Hematopoietic multipotent progenitor cell (in vitro differentiated cells): ENCODE data around the gene PLXNC1. TPM values are rescaled to one million over a fixed set of nuclear protein-coding genes. Genes with fewer than 3 reads are reported as not detected.
A peak's percentile ranks its signal among the peaks of the same experiment; 100 is the strongest.

Experiments
- DNase-seq, 3 donors: peaks; one replicate each; pipeline ENCODE4 v3.0.0-alpha.2; 2011 to 2015; ENCODE audit warnings: low read depth in 2 of 3, low spot score in 2 of 3
- total RNA-seq: library from RNA; depleted of rRNA; stranded (reverse); fragments of >200 nt; gene quantifications from one replicate; pipeline ENCODE4 v1.2.3, GENCODE V29; 2012

Gene PLXNC1
- total RNA-seq, 1 donor = 49.8 TPM

- DNase-seq = no peak
These were observed 8.8 kb downstream of the PLXNC1 start for GRCh38 chr12:94157181-94157580.

GRCh38 chr12:94157981-94158411 is 9.6 kb downstream of the PLXNC1 start:
- peak in 1 of 3 donors; percentile 71 for DNase-seq

- DNase-seq = no peak
These were observed 10.3 kb downstream of the PLXNC1 start for GRCh38 chr12:94158666-94159065.

GRCh38 chr12:94162108-94162507 is 13.7 kb downstream of the PLXNC1 start:
- no peak for DNase-seq

- no peak for DNase-seq
These were observed 15.5 kb downstream of the PLXNC1 start for GRCh38 chr12:94163850-94164249.

GRCh38 chr12:94165138-94165537 is 16.8 kb downstream of the PLXNC1 start:
- DNase-seq = no peak

- DNase-seq = no peak
These were observed 17.4 kb downstream of the PLXNC1 start for GRCh38 chr12:94165670-94166364.

GRCh38 chr12:94167071-94167755 is 18.8 kb downstream of the PLXNC1 start:
- DNase-seq = no peak

GRCh38 chr12:94167756-94168416 is 19.5 kb downstream of the PLXNC1 start:
- no peak for DNase-seq

GRCh38 chr12:94169495-94169894 is 21.1 kb downstream of the PLXNC1 start:
- DNase-seq = no peak

GRCh38 chr12:94169966-94170689 is 21.8 kb downstream of the PLXNC1 start:
- DNase-seq = no peak

GRCh38 chr12:94170690-94171594 is 22.6 kb downstream of the PLXNC1 start:
- DNase-seq = no peak

- no peak for DNase-seq
These were observed 23.2 kb downstream of the PLXNC1 start for GRCh38 chr12:94171595-94171930.

- peak in 2 of 3 donors; percentile 60 to 75 for DNase-seq
These were observed 23.7 kb downstream of the PLXNC1 start for GRCh38 chr12:94172031-94172430.

GRCh38 chr12:94172973-94173372 is 24.6 kb downstream of the PLXNC1 start:
- peak in 2 of 3 donors; percentile 47 to 54 for DNase-seq

GRCh38 chr12:94173660-94174265 is 25.4 kb downstream of the PLXNC1 start:
- peak in 2 of 3 donors; percentile 57 to 65 for DNase-seq

GRCh38 chr12:94174576-94174975 is 26.2 kb downstream of the PLXNC1 start:
- peak in 2 of 3 donors; percentile 83 to 92 for DNase-seq

- DNase-seq = peak in 2 of 3 donors; percentile 44 to 53
These were observed 27.6 kb downstream of the PLXNC1 start for GRCh38 chr12:94175763-94176668.

GRCh38 chr12:94178054-94178453 is 29.7 kb downstream of the PLXNC1 start:
- no peak for DNase-seq
